K562 (cell line): ENCODE results near the gene RINL. TPM values are rescaled to one million over a fixed set of nuclear protein-coding genes. Genes with fewer than 3 reads are reported as not detected.
A peak's percentile ranks its signal among the peaks of the same experiment; 100 is the strongest.

Experiments used
- ARID2 ChIP-seq: fragments of 450-650 bp; IDR thresholded peaks from 2 replicates; pipeline ENCODE4 v1.6.1; 2017; ENCODE audit warnings: antibody characterized with exemption, mild to moderate bottlenecking
- CBX3 ChIP-seq, 2 experiments: IDR thresholded peaks; 1 replicate in 1 of 2; 2 replicates in 1 of 2; pipeline ENCODE4 v1.6.1; 2012; ENCODE audit warnings: inconsistent platforms in 2 of 2, low read length in 2 of 2, borderline replicate concordance in 1 of 2, control low read depth in 1 of 2
- CLOCK ChIP-seq: fragments of 250-450 bp; sonication (Bioruptor Pico); IDR thresholded peaks from 2 replicates; pipeline ENCODE4 v1.4.0; 2020; ENCODE audit warnings: mild to moderate bottlenecking, moderate library complexity, borderline replicate concordance
- CTBP1 ChIP-seq: fragments of 450-650 bp; IDR thresholded peaks from 2 replicates; pipeline ENCODE4 v1.6.1; 2016; ENCODE audit warnings: borderline replicate concordance
- CXXC5 ChIP-seq: fragments of 250-450 bp; sonication (Bioruptor Pico); IDR thresholded peaks from 2 replicates; pipeline ENCODE4 v1.8.0; 2022; ENCODE audit warnings: inconsistent platforms, mild to moderate bottlenecking, moderate library complexity
- HINFP ChIP-seq: fragments of 450-650 bp; conservative IDR thresholded peaks from 2 replicates; pipeline ENCODE4 v1.6.1; 2016; ENCODE audit warnings: missing genetic modification characterization, low read depth, mild to moderate bottlenecking, control low read depth, missing compliant biosample characterization
- HMBOX1 ChIP-seq: sonication (generic); IDR thresholded peaks from 2 replicates; pipeline ENCODE4 v1.6.1; 2016
- JUNB ChIP-seq: fragments of 450-650 bp; formaldehyde crosslinking; conservative IDR thresholded peaks from 2 replicates; pipeline ENCODE4 v1.4.0; 2020; ENCODE audit warnings: mild to moderate bottlenecking
- KDM1A ChIP-seq, 2 experiments: fragments of 450-650 bp; IDR thresholded peaks; 2 replicates each; pipeline ENCODE4 v1.6.1; 2016; ENCODE audit warnings: mild to moderate bottlenecking in 2 of 2
- MCM3 ChIP-seq: fragments of 450-650 bp; IDR thresholded peaks from 2 replicates; pipeline ENCODE4 v1.6.1; 2016
- NR2C1 ChIP-seq, 2 experiments: fragments of 450-650 bp; IDR thresholded peaks; 2 replicates each; pipeline ENCODE4 v1.6.1; 2017; ENCODE audit warnings: mild to moderate bottlenecking in 2 of 2, antibody characterized with exemption in 1 of 2, inconsistent platforms in 1 of 2, missing compliant biosample characterization in 1 of 2, missing genetic modification characterization in 1 of 2
- NRF1 ChIP-seq, 2 experiments: fragments of 450-650 bp; IDR thresholded peaks in 1 of 2; conservative IDR thresholded peaks in 1 of 2; 2 replicates each; pipeline ENCODE4 v1.6.1; 2014; ENCODE audit warnings: mild to moderate bottlenecking in 2 of 2
- RNF2 ChIP-seq: sonication (generic); IDR thresholded peaks from 2 replicates; pipeline ENCODE4 v1.6.1; 2016
- SP1 ChIP-seq: sonication (generic); formaldehyde crosslinking; IDR thresholded peaks from 2 replicates; pipeline ENCODE4 v1.8.1; 2022; ENCODE audit warnings: mild to moderate bottlenecking, missing genetic modification reagents
- SPI1 ChIP-seq: IDR thresholded peaks from 2 replicates; pipeline ENCODE4 v1.6.1; 2011; ENCODE audit warnings: low read depth, low read length, control low read depth, borderline replicate concordance
- TCF3 ChIP-seq: sonication (generic); formaldehyde crosslinking; IDR thresholded peaks from 2 replicates; pipeline ENCODE4 v1.4.0; 2020; ENCODE audit warnings: mild to moderate bottlenecking, missing genetic modification reagents
- ZFP36 ChIP-seq: fragments of 150-350 bp; IDR thresholded peaks from 2 replicates; pipeline ENCODE4 v1.6.1; 2018; ENCODE audit warnings: low read length, low read depth; ENCODE audit not compliant: partially characterized antibody
- ZNF644 ChIP-seq: fragments of 200-800 bp; sonication (Bioruptor generic); IDR thresholded peaks from 2 replicates; pipeline ENCODE4 v1.6.1; 2016; ENCODE audit warnings: low read depth, missing genetic modification characterization, missing compliant biosample characterization
- polyA plus RNA-seq, 8 experiments: library from polyadenylated mRNA; depleted of rRNA in 4 of 8; stranded (reverse) in 5 of 8; unstranded in 3 of 8; fragments of >200 nt; fragmentation: Nextera tagmentation in 2 of 8; fragmentation: Illumina TruSeq in 1 of 8; extraction: Ambion mirVana in 2 of 8; extraction: Trizol in 1 of 8; gene quantifications; 2 replicates each; pipeline versions ENCODE4 v1.2.1 to v1.2.3, GENCODE V29; 2011 to 2014; ENCODE audit warnings: inconsistent platforms in 1 of 8, missing spikeins in 1 of 8
- total RNA-seq, 7 experiments: library from RNA; depleted of rRNA in 6 of 7; stranded (reverse); fragments of >200 nt in 6 of 7; fragmentation: Illumina TruSeq in 2 of 7; extraction: Trizol in 2 of 7; gene quantifications; 2 replicates each; pipeline versions ENCODE4 v1.2.1 to v1.2.3, GENCODE V29; 2011 to 2021; ENCODE audit warnings: low replicate concordance in 1 of 7
- TF ChIP-seq, protein P1 (sequence below), 2 experiments: fragments of 450-650 bp; conservative IDR thresholded peaks; 2 replicates each; pipeline ENCODE4 v1.6.1; 2017; ENCODE audit warnings: mild to moderate bottlenecking in 2 of 2, moderate library complexity in 2 of 2
- TF ChIP-seq, protein P2 (sequence below): fragments of 450-650 bp; IDR thresholded peaks from 2 replicates; pipeline ENCODE4 v1.6.1; 2016

The RINL gene
- total and polyA plus RNA-seq, 9 of the 15 experiments (the other 6 are each of a cell fraction or from before 2014, with no cell fraction given) = 0.82 to 10.9 (median 4.9) TPM

DNA sequence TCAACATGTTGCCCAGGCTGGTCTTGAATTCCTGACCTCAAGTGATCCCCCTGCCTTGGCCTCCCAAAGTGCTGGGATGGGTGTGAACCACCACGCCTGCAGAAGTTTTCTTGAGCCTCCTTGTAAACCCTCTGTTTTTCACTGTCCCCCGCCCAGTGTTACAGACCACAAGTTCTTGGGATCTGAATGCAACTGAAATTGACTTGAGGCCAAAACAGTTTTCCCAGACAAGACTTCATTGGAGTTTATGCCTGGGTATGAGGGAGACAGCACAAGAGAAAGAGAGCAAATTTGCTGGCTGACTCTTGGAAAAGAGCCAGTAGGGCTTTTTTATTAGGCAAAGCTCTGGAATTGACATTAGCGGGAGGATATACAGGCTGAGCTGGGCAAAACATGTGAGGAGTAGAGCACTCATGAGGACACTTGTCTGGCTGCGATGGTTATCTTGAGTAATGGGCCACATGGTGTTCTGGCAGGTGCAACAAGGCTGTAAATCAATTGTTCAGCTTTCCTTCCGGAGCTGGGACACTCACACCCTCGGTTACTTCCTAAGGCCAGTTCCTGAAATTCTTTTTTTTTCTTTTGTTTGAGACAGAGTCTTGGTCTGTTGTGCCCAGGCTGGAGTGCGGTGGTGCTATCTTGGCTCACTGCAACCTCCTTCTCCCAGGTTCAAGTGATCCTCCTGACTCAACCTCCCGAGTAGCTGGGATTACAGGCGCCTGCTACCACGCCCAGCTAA is 15.6 kb downstream of the RINL start (continued):
- TF ChIP-seq, protein P1, sequence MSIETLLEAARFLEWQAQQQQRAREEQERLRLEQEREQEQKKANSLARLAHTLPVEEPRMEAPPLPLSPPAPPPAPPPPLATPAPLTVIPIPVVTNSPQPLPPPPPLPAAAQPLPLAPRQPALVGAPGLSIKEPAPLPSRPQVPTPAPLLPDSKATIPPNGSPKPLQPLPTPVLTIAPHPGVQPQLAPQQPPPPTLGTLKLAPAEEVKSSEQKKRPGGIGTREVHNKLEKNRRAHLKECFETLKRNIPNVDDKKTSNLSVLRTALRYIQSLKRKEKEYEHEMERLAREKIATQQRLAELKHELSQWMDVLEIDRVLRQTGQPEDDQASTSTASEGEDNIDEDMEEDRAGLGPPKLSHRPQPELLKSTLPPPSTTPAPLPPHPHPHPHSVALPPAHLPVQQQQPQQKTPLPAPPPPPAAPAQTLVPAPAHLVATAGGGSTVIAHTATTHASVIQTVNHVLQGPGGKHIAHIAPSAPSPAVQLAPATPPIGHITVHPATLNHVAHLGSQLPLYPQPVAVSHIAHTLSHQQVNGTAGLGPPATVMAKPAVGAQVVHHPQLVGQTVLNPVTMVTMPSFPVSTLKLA (conservative IDR thresholded peaks at IDR 0.05) = peak; percentile 90 to 93
- TF ChIP-seq ZNF644 (tag) = peak; percentile 2; the same call in 1 of the 2 replicates
- peak; percentile 57 for TF ChIP-seq TCF3 (CRISPR knock-in tag)
- peak; percentile 55; the same call in 1 of the 2 replicates for TF ChIP-seq SP1
- peak; percentile 70 for TF ChIP-seq HINFP (tag)
- peak; percentile 48 to 78; a peak in 3 of 4 replicates for TF ChIP-seq KDM1A (IDR thresholded peaks at IDR 0.05)
- peak; percentile 76; the same call in 1 of the 2 replicates for TF ChIP-seq RNF2
- TF ChIP-seq, protein P2, sequence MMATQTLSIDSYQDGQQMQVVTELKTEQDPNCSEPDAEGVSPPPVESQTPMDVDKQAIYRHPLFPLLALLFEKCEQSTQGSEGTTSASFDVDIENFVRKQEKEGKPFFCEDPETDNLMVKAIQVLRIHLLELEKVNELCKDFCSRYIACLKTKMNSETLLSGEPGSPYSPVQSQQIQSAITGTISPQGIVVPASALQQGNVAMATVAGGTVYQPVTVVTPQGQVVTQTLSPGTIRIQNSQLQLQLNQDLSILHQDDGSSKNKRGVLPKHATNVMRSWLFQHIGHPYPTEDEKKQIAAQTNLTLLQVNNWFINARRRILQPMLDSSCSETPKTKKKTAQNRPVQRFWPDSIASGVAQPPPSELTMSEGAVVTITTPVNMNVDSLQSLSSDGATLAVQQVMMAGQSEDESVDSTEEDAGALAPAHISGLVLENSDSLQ = peak; percentile 97
- TF ChIP-seq ZFP36 = no peak
- no peak for TF ChIP-seq NR2C1 (IDR thresholded peaks at IDR 0.05)
- TF ChIP-seq NR2C1 (tag; IDR thresholded peaks at IDR 0.05) = 0 out of 2 replicates have a peak, but pooled peaks have one; percentile 46
- TF ChIP-seq NRF1 (conservative IDR thresholded peaks at IDR 0.05 in 1 of 2, IDR thresholded peaks at IDR 0.05 in 1 of 2) = 0 out of 4 replicates have a peak, but pooled peaks of 1 of the 2 experiments have one; percentile 13
- TF ChIP-seq ARID2 = no peak
- TF ChIP-seq JUNB (CRISPR knock-in tag) = no peak
- TF ChIP-seq HMBOX1 = no peak
- peak; percentile 49; the same call in 1 of the 2 replicates for TF ChIP-seq CLOCK (CRISPR knock-in tag)
- peak; percentile 87; the same call in 1 of the 2 replicates for TF ChIP-seq CTBP1
- no peak for TF ChIP-seq CBX3 (IDR thresholded peaks at IDR 0.05; ENCODE audit: borderline replicate concordance in 1 of 2, low read length in 2 of 2)
- no peak for TF ChIP-seq MCM3
- peak; percentile 46; the same call in 1 of the 2 replicates for TF ChIP-seq SPI1
- peak; percentile 44; the same call in 1 of the 2 replicates for TF ChIP-seq CXXC5 (CRISPR knock-in tag)
